Measurements from ENCODE around the gene THBS1. TPM values are rescaled to one million over a fixed set of nuclear protein-coding genes. Genes with fewer than 3 reads are reported as not detected.

The THBS1 gene
- total RNA-seq, 1 donor from 2014 or later, result 337 TPM

GRCh38 chr15:39599871-39600270, 19.0 kb downstream of the THBS1 start:
- TF ChIP-seq CTCF (IDR thresholded peaks at IDR 0.05; ENCODE audit: unreplicated experiment), result no peak
- Mint-ChIP-seq H3K4me3 (no peak overlapping the region), H3K4me1 (peaks cover 21% of the 10 kb centered on the region), H3K27ac (no peak overlapping the region), H3K9me3 (no peaks in the 10 kb centered on the region), H3K27me3 (ENCODE audit: low read depth) (no peaks in the 10 kb centered on the region), H3K36me3 (peaks cover 9% of the 10 kb centered on the region)
- no peak for DNase-seq (ENCODE audit: low spot score in 2 of 2, unreplicated experiment in 2 of 2)

GRCh38 chr15:39602143-39602542, 21.3 kb downstream of the THBS1 start:
- Mint-ChIP-seq H3K9me3 (no peaks in the 10 kb centered on the region), H3K27me3 (ENCODE audit: low read depth) (no peaks in the 10 kb centered on the region), H3K4me3 (no peak overlapping the region), H3K4me1 (peaks cover 24% of the 10 kb centered on the region), H3K36me3 (no peaks in the 10 kb centered on the region), H3K27ac (no peak overlapping the region)
- DNase-seq (ENCODE audit: low spot score in 2 of 2, unreplicated experiment in 2 of 2), result no peak
- TF ChIP-seq CTCF (IDR thresholded peaks at IDR 0.05; ENCODE audit: unreplicated experiment), result no peak

GRCh38 chr15:39605146-39605545, 24.3 kb downstream of the THBS1 start:
- peaks cover 9% of the 10 kb centered on the region for H3K9me3 Mint-ChIP-seq
- H3K27me3 Mint-ChIP-seq (ENCODE audit: low read depth), result no peaks in the 10 kb centered on the region
- no peak for DNase-seq (ENCODE audit: low spot score in 2 of 2, unreplicated experiment in 2 of 2)
- H3K36me3 Mint-ChIP-seq, result peaks cover 2% of the 10 kb centered on the region
- no peak overlapping the region for H3K27ac Mint-ChIP-seq
- H3K4me3 Mint-ChIP-seq, result no peak overlapping the region
- no peak for TF ChIP-seq CTCF (IDR thresholded peaks at IDR 0.05; ENCODE audit: unreplicated experiment)
- H3K4me1 Mint-ChIP-seq, result peaks cover 10% of the 10 kb centered on the region

GRCh38 chr15:39608185-39609139, 27.6 kb downstream of the THBS1 start:
- Mint-ChIP-seq H3K4me3 (no peak overlapping the region), H3K9me3 (peaks cover 35% of the 10 kb centered on the region), H3K27ac (no peak overlapping the region), H3K4me1 (peaks cover 10% of the 10 kb centered on the region), H3K27me3 (ENCODE audit: low read depth) (no peaks in the 10 kb centered on the region), H3K36me3 (peaks cover 13% of the 10 kb centered on the region)
- no peak for TF ChIP-seq CTCF (IDR thresholded peaks at IDR 0.05; ENCODE audit: unreplicated experiment)
- DNase-seq (ENCODE audit: low spot score in 2 of 2, unreplicated experiment in 2 of 2), result no peak

GRCh38 chr15:39609166-39609916, 28.5 kb downstream of the THBS1 start:
- H3K27me3 Mint-ChIP-seq (ENCODE audit: low read depth), result no peaks in the 10 kb centered on the region
- no peak for DNase-seq (ENCODE audit: low spot score in 2 of 2, unreplicated experiment in 2 of 2)
- H3K9me3 Mint-ChIP-seq, result peaks cover 44% of the 10 kb centered on the region
- H3K4me1 Mint-ChIP-seq, result peaks cover 10% of the 10 kb centered on the region
- H3K27ac Mint-ChIP-seq, result no peak overlapping the region
- no peak overlapping the region for H3K4me3 Mint-ChIP-seq
- TF ChIP-seq CTCF (IDR thresholded peaks at IDR 0.05; ENCODE audit: unreplicated experiment), result no peak
- peaks cover 19% of the 10 kb centered on the region for H3K36me3 Mint-ChIP-seq
